HepG2 (cell line): Measurements from ENCODE around the gene TNFRSF6B. TPM values are rescaled to one million over a fixed set of nuclear protein-coding genes. Genes with fewer than 3 reads are reported as not detected.

Source experiments
- AGO2 ChIP-seq: fragments of 200-400 bp; formaldehyde crosslinking; optimal IDR thresholded peaks from 2 replicates; pipeline ENCODE3; 2017; ENCODE audit warnings: mild to moderate bottlenecking, low read depth, low read length, moderate library complexity
- ATRX ChIP-seq: sonication (generic); formaldehyde crosslinking; IDR thresholded peaks from 2 replicates; pipeline ENCODE4 v1.4.0; 2020; ENCODE audit warnings: missing genetic modification reagents, borderline replicate concordance
- BRF2 ChIP-seq: sonication (generic); formaldehyde crosslinking; IDR thresholded peaks from 2 replicates; pipeline ENCODE4 v1.8.1; 2022; ENCODE audit warnings: mild to moderate bottlenecking, missing genetic modification reagents
- CERS6 ChIP-seq: sonication (generic); formaldehyde crosslinking; IDR thresholded peaks from 2 replicates; pipeline ENCODE4 v1.5.0; 2020; ENCODE audit warnings: missing genetic modification reagents
- GZF1 ChIP-seq: sonication (generic); formaldehyde crosslinking; IDR thresholded peaks from 2 replicates; pipeline ENCODE4 v1.5.1; 2020; ENCODE audit warnings: mild to moderate bottlenecking, missing genetic modification reagents
- HMGA1 ChIP-seq: sonication (generic); formaldehyde crosslinking; conservative IDR thresholded peaks from 2 replicates; pipeline ENCODE4 v1.4.0; 2020; ENCODE audit warnings: missing genetic modification reagents
- KDM4B ChIP-seq: sonication (generic); formaldehyde crosslinking; IDR thresholded peaks from 2 replicates; pipeline ENCODE4 v1.4.0; 2020; ENCODE audit warnings: missing genetic modification reagents
- MYNN ChIP-seq: sonication (generic); formaldehyde crosslinking; IDR thresholded peaks from 2 replicates; pipeline ENCODE4 v1.4.0; 2020; ENCODE audit warnings: mild to moderate bottlenecking, low read depth, missing genetic modification reagents
- NFIB ChIP-seq: sonication (generic); formaldehyde crosslinking; IDR thresholded peaks from 2 replicates; pipeline ENCODE4 v1.9.0; 2021; ENCODE audit warnings: missing genetic modification reagents, mild to moderate bottlenecking, borderline replicate concordance
- PHF8 ChIP-seq: sonication (generic); formaldehyde crosslinking; IDR thresholded peaks from 2 replicates; pipeline ENCODE4 v1.5.0; 2020; ENCODE audit warnings: missing genetic modification reagents
- RCOR2 ChIP-seq: IDR thresholded peaks from 2 replicates; pipeline ENCODE4 v1.6.1; 2016; ENCODE audit warnings: missing biosample characterization, missing genetic modification reagents
- SMAD9 ChIP-seq: sonication (generic); formaldehyde crosslinking; IDR thresholded peaks from 2 replicates; pipeline ENCODE4 v1.5.1; 2020; ENCODE audit warnings: mild to moderate bottlenecking, missing genetic modification reagents
- SNAI1 ChIP-seq: sonication (generic); formaldehyde crosslinking; IDR thresholded peaks from 2 replicates; pipeline ENCODE4 v1.5.0; 2020; ENCODE audit warnings: mild to moderate bottlenecking, missing genetic modification reagents, borderline replicate concordance
- SRSF9 ChIP-seq: fragments of 200-400 bp; formaldehyde crosslinking; IDR thresholded peaks from 2 replicates; pipeline ENCODE4 v1.6.1; 2018; ENCODE audit warnings: borderline replicate concordance, mild to moderate bottlenecking, low read depth, low read length; ENCODE audit not compliant: insufficient read depth, poor library complexity, severe bottlenecking
- TAF1 ChIP-seq: sonication (generic); formaldehyde crosslinking; IDR thresholded peaks from 2 replicates; pipeline ENCODE4 v1.4.0; 2020; ENCODE audit warnings: missing genetic modification reagents
- TBP ChIP-seq: sonication (generic); formaldehyde crosslinking; IDR thresholded peaks from 2 replicates; pipeline ENCODE4 v1.5.0; 2020; ENCODE audit warnings: missing genetic modification reagents
- TBX2 ChIP-seq: sonication (generic); formaldehyde crosslinking; IDR thresholded peaks from 2 replicates; pipeline ENCODE4 v1.5.0; 2020; ENCODE audit warnings: missing genetic modification reagents, mild to moderate bottlenecking, borderline replicate concordance
- TEAD2 ChIP-seq: sonication (generic); formaldehyde crosslinking; IDR thresholded peaks from 2 replicates; pipeline ENCODE4 v1.9.0; 2021; ENCODE audit warnings: missing genetic modification reagents
- ZFP62 ChIP-seq: sonication (generic); formaldehyde crosslinking; IDR thresholded peaks from 2 replicates; pipeline ENCODE4 v1.4.0; 2020; ENCODE audit warnings: missing genetic modification reagents
- ZFY ChIP-seq: sonication (generic); formaldehyde crosslinking; IDR thresholded peaks from 2 replicates; pipeline ENCODE4 v1.4.0; 2020; ENCODE audit warnings: missing genetic modification reagents
- ZNF12 ChIP-seq: sonication (generic); formaldehyde crosslinking; IDR thresholded peaks from 2 replicates; pipeline ENCODE4 v1.5.0; 2020; ENCODE audit warnings: missing genetic modification reagents
- ZNF225 ChIP-seq: sonication (generic); formaldehyde crosslinking; IDR thresholded peaks from 2 replicates; pipeline ENCODE4 v1.4.0; 2020; ENCODE audit warnings: mild to moderate bottlenecking, missing genetic modification reagents
- ZNF251 ChIP-seq: sonication (generic); formaldehyde crosslinking; IDR thresholded peaks from 2 replicates; pipeline ENCODE4 v1.9.0; 2021; ENCODE audit warnings: mild to moderate bottlenecking, missing genetic modification reagents
- ZNF660 ChIP-seq: sonication (generic); formaldehyde crosslinking; IDR thresholded peaks from 2 replicates; pipeline ENCODE4 v1.5.1; 2020; ENCODE audit warnings: mild to moderate bottlenecking, low read depth, missing genetic modification reagents, borderline replicate concordance
- ZSCAN9 ChIP-seq: IDR thresholded peaks from 2 replicates; pipeline ENCODE4 v1.6.1; 2016; ENCODE audit warnings: borderline replicate concordance
- polyA plus RNA-seq, 8 experiments: library from polyadenylated mRNA; depleted of rRNA in 3 of 8; stranded (reverse) in 7 of 8; unstranded in 1 of 8; fragments of >200 nt; fragmentation: Illumina TruSeq in 4 of 8; extraction: Trizol in 4 of 8; gene quantifications; 2 replicates each; pipeline versions ENCODE4 v1.2.1 to v1.2.3, GENCODE V29; 2011 to 2016; ENCODE audit warnings: low read depth in 4 of 8, missing spikeins in 1 of 8, mixed read lengths in 1 of 8; ENCODE audit not compliant: insufficient read depth in 1 of 8
- total RNA-seq, 5 experiments: library from RNA; depleted of rRNA; stranded (reverse); fragments of >200 nt; fragmentation: Illumina TruSeq; extraction: Trizol; gene quantifications; 2 replicates each; pipeline ENCODE4 v1.2.3, GENCODE V29; 2016; ENCODE audit warnings: low read depth in 1 of 5
- TF ChIP-seq, protein P1 (sequence below): sonication (generic); formaldehyde crosslinking; IDR thresholded peaks from 2 replicates; pipeline ENCODE4 v1.9.0; 2022; ENCODE audit warnings: missing genetic modification reagents, mild to moderate bottlenecking, borderline replicate concordance
- TF ChIP-seq, protein P2 (sequence below): sonication (generic); formaldehyde crosslinking; IDR thresholded peaks from 2 replicates; pipeline ENCODE4 v1.8.0; 2022; ENCODE audit warnings: low read depth, missing genetic modification reagents

TNFRSF6B gene
- total and polyA plus RNA-seq, 2 of the 13 experiments (the other 11 are each of a cell fraction or from before 2014, with no cell fraction given) = 0.24 TPM; not detected in 1

GRCh38 chr20:63657260-63657936 lies 39.1 kb upstream of the TNFRSF6B start (continued):
- no peak for TF ChIP-seq ZSCAN9
- TF ChIP-seq HMGA1 (CRISPR knock-in tag) = no peak
- TF ChIP-seq, protein P1, sequence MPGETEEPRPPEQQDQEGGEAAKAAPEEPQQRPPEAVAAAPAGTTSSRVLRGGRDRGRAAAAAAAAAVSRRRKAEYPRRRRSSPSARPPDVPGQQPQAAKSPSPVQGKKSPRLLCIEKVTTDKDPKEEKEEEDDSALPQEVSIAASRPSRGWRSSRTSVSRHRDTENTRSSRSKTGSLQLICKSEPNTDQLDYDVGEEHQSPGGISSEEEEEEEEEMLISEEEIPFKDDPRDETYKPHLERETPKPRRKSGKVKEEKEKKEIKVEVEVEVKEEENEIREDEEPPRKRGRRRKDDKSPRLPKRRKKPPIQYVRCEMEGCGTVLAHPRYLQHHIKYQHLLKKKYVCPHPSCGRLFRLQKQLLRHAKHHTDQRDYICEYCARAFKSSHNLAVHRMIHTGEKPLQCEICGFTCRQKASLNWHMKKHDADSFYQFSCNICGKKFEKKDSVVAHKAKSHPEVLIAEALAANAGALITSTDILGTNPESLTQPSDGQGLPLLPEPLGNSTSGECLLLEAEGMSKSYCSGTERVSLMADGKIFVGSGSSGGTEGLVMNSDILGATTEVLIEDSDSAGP (CRISPR knock-in tag) = no peak
- peak; percentile 65 for TF ChIP-seq AGO2
- TF ChIP-seq CERS6 = no peak; the same call in 1 of the 2 replicates
- no peak for TF ChIP-seq RCOR2 (CRISPR knock-in tag)
- TF ChIP-seq, protein P2, sequence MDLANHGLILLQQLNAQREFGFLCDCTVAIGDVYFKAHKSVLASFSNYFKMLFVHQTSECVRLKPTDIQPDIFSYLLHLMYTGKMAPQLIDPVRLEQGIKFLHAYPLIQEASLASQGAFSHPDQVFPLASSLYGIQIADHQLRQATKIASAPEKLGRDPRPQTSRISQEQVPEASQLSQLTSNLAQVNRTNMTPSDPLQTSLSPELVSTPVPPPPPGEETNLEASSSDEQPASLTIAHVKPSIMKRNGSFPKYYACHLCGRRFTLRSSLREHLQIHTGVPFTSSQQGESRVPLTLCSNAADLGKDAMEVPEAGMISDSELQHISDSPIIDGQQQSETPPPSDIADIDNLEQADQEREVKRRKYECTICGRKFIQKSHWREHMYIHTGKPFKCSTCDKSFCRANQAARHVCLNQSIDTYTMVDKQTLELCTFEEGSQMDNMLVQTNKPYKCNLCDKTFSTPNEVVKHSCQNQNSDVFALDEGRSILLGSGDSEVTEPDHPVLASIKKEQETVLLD (CRISPR knock-in tag) = no peak
- no peak for TF ChIP-seq ATRX (CRISPR knock-in tag)
- TF ChIP-seq TAF1 (CRISPR knock-in tag) = no peak
- TF ChIP-seq PHF8 (CRISPR knock-in tag) = no peak
- no peak for TF ChIP-seq SNAI1
- TF ChIP-seq ZNF660 (CRISPR knock-in tag) = no peak
- TF ChIP-seq ZNF225 = peak; percentile 43
- no peak for TF ChIP-seq BRF2
- TF ChIP-seq SMAD9 (CRISPR knock-in tag) = no peak
- no peak for TF ChIP-seq GZF1 (CRISPR knock-in tag)
- TF ChIP-seq TEAD2 (CRISPR knock-in tag) = no peak
- TF ChIP-seq ZFY (CRISPR knock-in tag) = no peak
- TF ChIP-seq TBX2 (CRISPR knock-in tag) = no peak
- TF ChIP-seq MYNN (CRISPR knock-in tag) = peak; percentile 66; the same call in 1 of the 2 replicates
- no peak for TF ChIP-seq SRSF9
- no peak for TF ChIP-seq KDM4B (CRISPR knock-in tag)
- TF ChIP-seq ZFP62 (CRISPR knock-in tag) = 0 out of 2 replicates have a peak, but pooled peaks have one; percentile 70
- TF ChIP-seq ZNF251 (CRISPR knock-in tag) = peak; percentile 17; the same call in 1 of the 2 replicates
- no peak for TF ChIP-seq TBP (CRISPR knock-in tag)
- TF ChIP-seq ZNF12 (CRISPR knock-in tag) = no peak
- no peak for TF ChIP-seq NFIB (CRISPR knock-in tag)
